Transverse colon (tissue), 4 donors: ENCODE results near the gene CTBP1.

Experiments
- EP300 ChIP-seq: sonication (generic); formaldehyde crosslinking; IDR thresholded peaks from one replicate; pipeline ENCODE4 v1.6.1; 2017; ENCODE audit warnings: antibody characterized with exemption, low read depth
- POLR2A ChIP-seq: fragments of 450-650 bp; IDR thresholded peaks from one replicate; pipeline ENCODE4 v1.6.1; 2016; ENCODE audit warnings: antibody characterized with exemption, mild to moderate bottlenecking, moderate library complexity
- POLR2AphosphoS5 ChIP-seq, 3 donors: sonication (generic); formaldehyde crosslinking; IDR thresholded peaks; one replicate each; pipeline ENCODE4 v1.6.1; 2016; ENCODE audit warnings: antibody characterized with exemption in 3 of 3
- TF ChIP-seq, protein P1 (sequence below), 5 experiments: fragments of 200-600 bp in 3 of 5; fragments of 450-650 bp in 2 of 5; sonication (generic) in 3 of 5; IDR thresholded peaks; 1 replicate in 2 of 5; 2 replicates in 3 of 5; pipeline ENCODE4 v1.5.1; 2016 to 2017; ENCODE audit warnings: antibody characterized with exemption in 5 of 5, inconsistent platforms in 3 of 5, mild to moderate bottlenecking in 2 of 5, moderate library complexity in 1 of 5

- TF ChIP-seq POLR2A (no peak), POLR2AphosphoS5 (IDR thresholded peaks at IDR 0.05) (no peak), EP300 (no peak)
- TF ChIP-seq, protein P1, sequence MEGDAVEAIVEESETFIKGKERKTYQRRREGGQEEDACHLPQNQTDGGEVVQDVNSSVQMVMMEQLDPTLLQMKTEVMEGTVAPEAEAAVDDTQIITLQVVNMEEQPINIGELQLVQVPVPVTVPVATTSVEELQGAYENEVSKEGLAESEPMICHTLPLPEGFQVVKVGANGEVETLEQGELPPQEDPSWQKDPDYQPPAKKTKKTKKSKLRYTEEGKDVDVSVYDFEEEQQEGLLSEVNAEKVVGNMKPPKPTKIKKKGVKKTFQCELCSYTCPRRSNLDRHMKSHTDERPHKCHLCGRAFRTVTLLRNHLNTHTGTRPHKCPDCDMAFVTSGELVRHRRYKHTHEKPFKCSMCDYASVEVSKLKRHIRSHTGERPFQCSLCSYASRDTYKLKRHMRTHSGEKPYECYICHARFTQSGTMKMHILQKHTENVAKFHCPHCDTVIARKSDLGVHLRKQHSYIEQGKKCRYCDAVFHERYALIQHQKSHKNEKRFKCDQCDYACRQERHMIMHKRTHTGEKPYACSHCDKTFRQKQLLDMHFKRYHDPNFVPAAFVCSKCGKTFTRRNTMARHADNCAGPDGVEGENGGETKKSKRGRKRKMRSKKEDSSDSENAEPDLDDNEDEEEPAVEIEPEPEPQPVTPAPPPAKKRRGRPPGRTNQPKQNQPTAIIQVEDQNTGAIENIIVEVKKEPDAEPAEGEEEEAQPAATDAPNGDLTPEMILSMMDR (IDR thresholded peaks at IDR 0.05), result no peak
Measured at GRCh38 chr4:1271686-1272085, 22.8 kb upstream of the CTBP1 start.
